Kidney epithelial cell (primary cell): ENCODE results near the gene MAN1C1. TPM values are rescaled to one million over a fixed set of nuclear protein-coding genes. Genes with fewer than 3 reads are reported as not detected.

Experiments
- DNase-seq: peaks from one replicate; pipeline ENCODE4 v3.0.0-alpha.2; 2010; ENCODE audit warnings: low read depth
- H3K27me3 ChIP-seq: 2 replicates; pipeline ENCODE4 v1.6.0; 2011; ENCODE audit warnings: low read length; ENCODE audit not compliant: control insufficient read depth, insufficient read depth
- H3K36me3 ChIP-seq: 2 replicates; pipeline ENCODE4 v1.5.1; 2011; ENCODE audit warnings: low read length; ENCODE audit not compliant: control insufficient read depth, insufficient read depth
- H3K4me3 ChIP-seq: 2 replicates; pipeline ENCODE4 v1.5.1; 2011; ENCODE audit warnings: low read depth, mild to moderate bottlenecking, control low read depth, low read length
- CTCF ChIP-seq: IDR thresholded peaks from 2 replicates; pipeline ENCODE4 v1.5.1; 2011; ENCODE audit warnings: mild to moderate bottlenecking, moderate library complexity, low read length, control low read depth, inconsistent platforms; ENCODE audit not compliant: insufficient read depth, poor library complexity, severe bottlenecking
- total RNA-seq: library from RNA; depleted of rRNA; stranded (reverse); fragments of >200 nt; gene quantifications from 2 replicates; pipeline ENCODE4 v1.2.3, GENCODE V29; 2015

The MAN1C1 gene
- total RNA-seq, 1 donor from 2014 or later, result 1.4 TPM

GRCh38 chr1:25738499-25738898 is 121.9 kb downstream of the MAN1C1 start:
- H3K4me3 ChIP-seq, result no peak overlapping the region
- TF ChIP-seq CTCF, result no peak
- no peak for DNase-seq

GRCh38 chr1:25739341-25739740 is 122.8 kb downstream of the MAN1C1 start:
- H3K4me3 ChIP-seq, result no peak overlapping the region
- DNase-seq, result no peak
- no peak for TF ChIP-seq CTCF
- H3K27me3 ChIP-seq, result peaks cover 16% of the 10 kb centered on the region
- H3K36me3 ChIP-seq, result no peaks in the 10 kb centered on the region

More at GRCh38 chr1:25738499-25738898, 121.9 kb downstream of the MAN1C1 start:
- Histone ChIP-seq H3K27me3 (peaks cover 16% of the 10 kb centered on the region), H3K36me3 (no peaks in the 10 kb centered on the region)

GRCh38 chr1:25740071-25740470 is 123.5 kb downstream of the MAN1C1 start:
- DNase-seq, result no peak
- H3K36me3 ChIP-seq, result no peaks in the 10 kb centered on the region
- no peak overlapping the region for H3K4me3 ChIP-seq
- peaks cover 14% of the 10 kb centered on the region for H3K27me3 ChIP-seq
- TF ChIP-seq CTCF, result no peak

GRCh38 chr1:25742316-25742715 is 125.7 kb downstream of the MAN1C1 start:
- no peak for TF ChIP-seq CTCF
- Histone ChIP-seq H3K27me3 (peaks cover 14% of the 10 kb centered on the region), H3K4me3 (no peak overlapping the region), H3K36me3 (no peaks in the 10 kb centered on the region)
- DNase-seq, result no peak

DNA sequence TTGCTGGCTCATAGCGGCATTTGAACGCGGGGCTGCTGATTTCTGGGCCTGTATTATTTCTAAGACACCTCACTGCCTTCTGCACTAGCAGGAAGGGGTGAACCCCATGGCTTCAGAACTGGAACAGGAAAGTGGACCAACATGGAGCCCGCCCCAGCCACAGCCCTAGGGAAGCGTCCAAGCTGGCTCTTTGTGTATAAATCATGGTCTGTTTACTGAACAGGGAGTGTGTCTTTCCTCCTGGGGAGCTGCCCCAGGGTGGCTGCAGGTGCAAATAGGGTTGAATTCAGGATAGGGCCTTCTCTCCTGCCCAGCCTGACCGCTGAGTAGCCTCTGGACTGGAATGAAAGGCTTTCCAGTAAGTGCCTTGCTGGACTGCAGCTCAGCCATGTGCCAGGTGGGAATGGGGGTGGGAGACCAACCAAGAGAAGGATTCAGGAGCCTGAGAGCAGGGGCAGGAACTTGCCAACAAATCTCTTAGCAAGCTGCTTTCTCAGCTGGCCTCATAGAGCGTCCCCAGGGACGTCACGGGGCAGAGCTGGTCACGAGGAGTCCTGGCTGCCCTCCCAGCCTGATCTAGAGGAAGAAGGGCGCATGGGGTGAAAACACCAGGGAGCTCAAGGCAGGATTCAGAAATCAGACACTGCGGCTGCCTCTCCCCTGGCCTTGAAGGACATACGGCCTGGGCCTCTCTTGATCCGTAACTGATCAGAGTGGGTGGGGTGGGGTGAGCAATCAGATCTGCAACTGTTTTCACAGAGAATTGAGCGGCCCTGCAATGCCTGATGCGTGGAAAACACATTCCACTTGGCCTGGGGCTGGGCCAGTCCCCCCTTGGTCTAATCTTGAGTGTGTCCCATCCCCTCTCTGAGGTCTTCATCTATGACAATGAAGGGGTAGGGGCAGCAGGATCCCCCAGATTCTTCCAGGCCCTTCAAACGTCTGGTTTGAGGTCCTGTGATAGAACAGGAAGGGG is 126.9 kb downstream of the MAN1C1 start:
- no peak for TF ChIP-seq CTCF
- Histone ChIP-seq H3K27me3 (peaks cover 16% of the 10 kb centered on the region), H3K36me3 (no peaks in the 10 kb centered on the region), H3K4me3 (no peak overlapping the region)
- no peak for DNase-seq
